H1 (cell line): Measurements from ENCODE around the gene BUD13.

Experiments
- CTBP2 ChIP-seq: IDR thresholded peaks from 2 replicates; pipeline ENCODE4 v1.7.0; 2011; ENCODE audit warnings: borderline replicate concordance, mild to moderate bottlenecking, moderate library complexity, mixed read lengths, low read length; ENCODE audit not compliant: insufficient read depth, insufficient read length
- MAX ChIP-seq: IDR thresholded peaks from 2 replicates; pipeline ENCODE4 v1.6.1; 2012; ENCODE audit warnings: inconsistent platforms
- POLR2A ChIP-seq, 2 experiments: IDR thresholded peaks; 1 replicate in 1 of 2; 2 replicates in 1 of 2; pipeline ENCODE4 v1.6.1; 2011; ENCODE audit warnings: low read depth in 2 of 2, low read length in 2 of 2, mild to moderate bottlenecking in 2 of 2; ENCODE audit errors: control extremely low read depth in 1 of 2
- POU5F1 ChIP-seq: IDR thresholded peaks from 2 replicates; pipeline ENCODE4 v1.6.1; 2011; ENCODE audit warnings: low read depth, mild to moderate bottlenecking, low read length, moderate library complexity
- SIX5 ChIP-seq: IDR thresholded peaks from 2 replicates; pipeline ENCODE4 v1.6.1; 2011; ENCODE audit warnings: mild to moderate bottlenecking, low read depth, low read length
- TAF1 ChIP-seq: IDR thresholded peaks from 2 replicates; pipeline ENCODE4 v1.6.1; 2011; ENCODE audit warnings: mild to moderate bottlenecking, low read depth, low read length
- TF ChIP-seq, protein P1 (sequence below), 3 experiments: IDR thresholded peaks; 1 replicate in 2 of 3; 2 replicates in 1 of 3; pipeline versions ENCODE4 v1.5.1 to v1.6.1; 2011; ENCODE audit warnings: low read length in 3 of 3, mild to moderate bottlenecking in 3 of 3, inconsistent platforms in 2 of 3, low read depth in 1 of 3, moderate library complexity in 1 of 3; ENCODE audit not compliant: insufficient read depth in 1 of 3; ENCODE audit errors: control extremely low read depth in 1 of 3

GRCh38 chr11:116733969-116734508 lies 38.7 kb downstream of the BUD13 start:
- TF ChIP-seq POU5F1 (no peak), TAF1 (no peak), POLR2A (IDR thresholded peaks at IDR 0.05; ENCODE audit: control extremely low read depth in 1 of 2, low read depth in 2 of 2, low read length in 2 of 2) (no peak), SIX5 (no peak), MAX (no peak), CTBP2 (no peak)
- TF ChIP-seq, protein P1, sequence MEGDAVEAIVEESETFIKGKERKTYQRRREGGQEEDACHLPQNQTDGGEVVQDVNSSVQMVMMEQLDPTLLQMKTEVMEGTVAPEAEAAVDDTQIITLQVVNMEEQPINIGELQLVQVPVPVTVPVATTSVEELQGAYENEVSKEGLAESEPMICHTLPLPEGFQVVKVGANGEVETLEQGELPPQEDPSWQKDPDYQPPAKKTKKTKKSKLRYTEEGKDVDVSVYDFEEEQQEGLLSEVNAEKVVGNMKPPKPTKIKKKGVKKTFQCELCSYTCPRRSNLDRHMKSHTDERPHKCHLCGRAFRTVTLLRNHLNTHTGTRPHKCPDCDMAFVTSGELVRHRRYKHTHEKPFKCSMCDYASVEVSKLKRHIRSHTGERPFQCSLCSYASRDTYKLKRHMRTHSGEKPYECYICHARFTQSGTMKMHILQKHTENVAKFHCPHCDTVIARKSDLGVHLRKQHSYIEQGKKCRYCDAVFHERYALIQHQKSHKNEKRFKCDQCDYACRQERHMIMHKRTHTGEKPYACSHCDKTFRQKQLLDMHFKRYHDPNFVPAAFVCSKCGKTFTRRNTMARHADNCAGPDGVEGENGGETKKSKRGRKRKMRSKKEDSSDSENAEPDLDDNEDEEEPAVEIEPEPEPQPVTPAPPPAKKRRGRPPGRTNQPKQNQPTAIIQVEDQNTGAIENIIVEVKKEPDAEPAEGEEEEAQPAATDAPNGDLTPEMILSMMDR (IDR thresholded peaks at IDR 0.05; ENCODE audit: control extremely low read depth in 1 of 3, insufficient read depth in 1 of 3, low read depth in 1 of 3, low read length in 3 of 3): no peak
